ENCODE measurements around the gene NFILZ. TPM values are rescaled to one million over a fixed set of nuclear protein-coding genes. Genes with fewer than 3 reads are reported as not detected.

Gene NFILZ
- polyA plus RNA-seq, 3 donors = not detected

DNA sequence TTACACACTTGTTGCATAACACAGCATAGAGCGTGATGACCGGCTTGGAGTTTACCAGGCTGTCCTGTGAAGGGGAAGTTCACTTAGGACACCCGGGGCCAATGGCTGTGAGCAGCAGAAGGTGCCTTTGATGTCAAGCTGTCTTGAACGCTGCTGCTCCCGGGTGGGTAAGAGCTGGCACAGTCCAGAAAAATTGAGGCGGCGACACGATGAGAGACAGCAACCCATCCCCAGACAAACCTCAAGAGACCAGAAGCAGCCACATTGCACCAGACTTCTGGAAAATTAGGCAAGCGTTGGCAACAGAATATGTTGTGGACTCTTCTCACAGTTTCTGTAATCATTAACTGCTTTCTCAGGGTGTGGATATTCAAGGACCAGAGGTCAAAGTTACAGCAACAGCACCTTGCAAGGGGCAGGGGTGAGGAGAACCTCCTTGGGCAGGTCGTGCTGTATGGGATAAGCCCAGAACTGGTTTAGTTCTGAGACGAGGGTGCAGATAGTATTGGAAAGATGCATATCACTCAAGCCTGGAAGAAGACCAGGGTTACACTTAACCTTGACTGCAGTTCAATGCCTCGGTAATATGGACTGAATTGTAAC is 10.1 kb downstream of the NFILZ start:
- DNase-seq (ENCODE audit: low read depth in 3 of 3, low spot score in 2 of 3) = no peak

GRCh38 chr19:8641221-8641907 is 10.9 kb downstream of the NFILZ start:
- no peak for DNase-seq (ENCODE audit: low read depth in 3 of 3, low spot score in 2 of 3)

DNA sequence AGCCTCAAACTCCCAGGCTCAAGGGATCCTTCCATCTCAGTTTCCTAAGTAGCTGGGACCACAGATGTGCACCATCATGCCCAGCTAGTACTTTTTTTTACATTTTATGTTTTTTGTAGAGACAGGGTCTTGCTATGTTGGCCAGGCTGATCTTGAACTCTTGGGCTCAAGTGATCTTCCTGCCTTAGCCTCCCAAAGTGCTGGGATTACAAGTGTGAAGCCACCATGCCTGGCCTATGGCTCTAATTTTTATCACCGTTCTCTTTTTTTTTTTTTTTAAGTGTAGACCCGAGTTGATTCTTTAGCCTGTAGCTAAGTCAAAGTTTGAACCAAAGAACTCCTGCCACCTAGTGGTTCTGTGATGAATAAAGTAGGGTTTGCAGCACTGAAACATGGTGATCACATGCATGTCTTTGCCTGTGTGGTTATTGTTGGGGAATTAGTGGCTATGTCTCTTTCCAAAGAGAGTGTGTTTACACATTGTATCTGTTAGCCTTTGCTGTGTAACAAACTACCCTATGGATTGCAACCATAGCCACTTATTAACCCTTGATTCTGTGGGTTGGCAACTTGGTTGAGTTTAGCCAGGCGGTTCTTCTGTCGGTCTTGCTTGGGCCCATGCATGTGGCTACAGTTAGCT is 11.6 kb downstream of the NFILZ start:
- peak in 1 of 3 donors; percentile 12 for DNase-seq (ENCODE audit: low read depth in 3 of 3, low spot score in 2 of 3)

GRCh38 chr19:8642561-8642960 is 12.1 kb downstream of the NFILZ start:
- no peak for DNase-seq (ENCODE audit: low read depth in 3 of 3, low spot score in 2 of 3)

- DNase-seq (ENCODE audit: low read depth in 3 of 3, low spot score in 2 of 3) = no peak
Measured at GRCh38 chr19:8643860-8644653, 13.6 kb downstream of the NFILZ start.

- DNase-seq (ENCODE audit: low read depth in 3 of 3, low spot score in 2 of 3) = no peak
Measured at GRCh38 chr19:8648240-8648639, 17.8 kb downstream of the NFILZ start.

DNA sequence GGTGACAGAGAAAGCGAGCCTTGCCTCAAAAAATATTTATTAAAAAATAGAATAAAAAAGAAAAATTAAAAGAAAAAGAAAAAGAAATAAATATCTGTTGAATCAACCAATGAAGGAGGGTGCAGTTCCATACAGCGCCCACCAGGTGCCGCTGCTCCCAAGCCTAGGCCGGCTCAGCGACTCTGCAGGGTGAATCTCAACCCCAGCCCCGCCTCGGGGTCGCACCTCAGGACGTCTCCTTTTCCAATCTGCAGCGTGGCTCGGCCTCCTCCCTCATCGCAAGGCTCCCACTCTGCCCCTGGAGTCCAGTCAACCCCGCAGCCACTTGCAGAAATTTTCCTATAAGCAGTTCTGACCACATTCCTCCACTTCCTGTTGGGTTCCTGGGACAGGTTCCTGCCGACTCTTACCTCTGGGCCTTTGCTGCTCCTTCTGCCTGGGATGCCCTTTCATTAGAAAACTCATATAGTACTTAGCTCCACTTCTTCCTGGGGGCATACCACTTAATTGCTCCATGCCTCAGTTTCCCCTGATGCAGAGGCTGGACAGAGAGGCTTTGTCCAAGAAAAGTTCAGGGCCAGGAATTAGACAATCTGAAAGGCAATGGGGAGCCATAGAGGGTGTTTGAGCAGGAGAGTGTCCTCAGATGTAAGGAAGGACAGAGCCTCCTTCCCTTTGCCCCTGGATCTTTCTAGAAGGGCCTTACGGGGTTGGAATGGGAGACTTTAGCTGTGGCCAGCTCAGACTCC is 24.3 kb downstream of the NFILZ start:
- peak in 1 of 3 donors; percentile 8 for DNase-seq (ENCODE audit: low read depth in 3 of 3, low spot score in 2 of 3)

GRCh38 chr19:8655340-8655709 is 24.9 kb downstream of the NFILZ start:
- no peak for DNase-seq (ENCODE audit: low read depth in 3 of 3, low spot score in 2 of 3)

GRCh38 chr19:8657869-8658268 is 27.4 kb downstream of the NFILZ start:
- no peak for DNase-seq (ENCODE audit: low read depth in 3 of 3, low spot score in 2 of 3)

DNA sequence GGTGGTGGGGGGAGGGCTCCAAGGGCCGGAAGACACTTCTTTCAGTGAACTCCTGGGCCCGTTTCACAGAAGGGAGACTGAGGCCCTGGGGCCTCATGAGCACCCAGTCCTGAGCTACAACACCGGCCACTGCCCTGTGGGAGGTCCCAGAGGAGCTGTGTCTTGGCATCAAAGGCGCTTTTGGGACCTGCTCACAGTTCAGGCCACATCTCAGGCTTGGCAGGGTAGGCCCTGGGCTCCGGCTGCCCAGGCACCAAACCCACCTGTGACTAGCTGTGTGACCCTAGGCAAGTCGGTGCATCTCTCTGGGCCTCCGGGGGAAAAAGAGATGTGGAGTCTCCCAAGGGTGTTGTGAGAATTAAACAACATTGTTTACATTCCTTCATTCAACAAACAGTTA is 29.5 kb downstream of the NFILZ start:
- DNase-seq (ENCODE audit: low read depth in 3 of 3, low spot score in 2 of 3) = no peak

- no peak for DNase-seq (ENCODE audit: low read depth in 3 of 3, low spot score in 2 of 3)
Measured at GRCh38 chr19:8662263-8662662, 31.8 kb downstream of the NFILZ start.

GRCh38 chr19:8663920-8664670 is 33.7 kb downstream of the NFILZ start:
- DNase-seq (ENCODE audit: low read depth in 3 of 3, low spot score in 2 of 3) = no peak

GRCh38 chr19:8664671-8665057 is 34.2 kb downstream of the NFILZ start:
- DNase-seq (ENCODE audit: low read depth in 3 of 3, low spot score in 2 of 3) = no peak

GRCh38 chr19:8665468-8666213 is 35.2 kb downstream of the NFILZ start:
- DNase-seq (ENCODE audit: low read depth in 3 of 3, low spot score in 2 of 3) = no peak

GRCh38 chr19:8666814-8667405 is 36.5 kb downstream of the NFILZ start:
- DNase-seq (ENCODE audit: low read depth in 3 of 3, low spot score in 2 of 3) = no peak

DNA sequence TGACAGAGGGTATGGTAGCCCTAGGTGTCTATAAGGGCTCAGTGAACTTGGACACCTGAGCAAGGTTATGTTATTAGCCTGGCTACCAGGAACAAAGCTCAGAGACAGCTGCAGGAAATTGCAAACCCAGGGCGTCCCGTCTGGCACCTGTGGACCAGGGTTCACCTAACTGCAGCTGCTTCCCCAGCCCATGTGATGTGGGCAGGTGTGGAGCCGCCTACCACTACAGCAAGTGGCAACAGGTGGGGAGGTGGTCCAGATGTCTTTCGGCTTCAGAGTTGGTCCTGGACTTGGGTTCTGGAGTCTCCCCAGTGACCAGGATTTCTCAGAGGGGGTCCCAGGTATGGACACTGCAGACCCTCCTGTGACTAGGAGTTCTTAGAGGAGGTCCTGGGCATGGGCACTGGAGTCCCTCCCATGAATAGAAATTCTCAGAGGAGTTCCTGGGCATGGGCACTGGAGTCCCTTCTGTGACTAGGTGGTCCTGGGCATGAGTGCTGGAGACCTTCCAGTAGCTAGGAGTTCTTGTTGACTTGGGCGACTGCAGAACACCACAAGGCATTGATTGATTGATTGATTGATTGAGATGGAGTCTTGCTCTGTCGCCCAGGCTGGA is 43.0 kb downstream of the NFILZ start:
- no peak for DNase-seq (ENCODE audit: low read depth in 3 of 3, low spot score in 2 of 3)

DNA sequence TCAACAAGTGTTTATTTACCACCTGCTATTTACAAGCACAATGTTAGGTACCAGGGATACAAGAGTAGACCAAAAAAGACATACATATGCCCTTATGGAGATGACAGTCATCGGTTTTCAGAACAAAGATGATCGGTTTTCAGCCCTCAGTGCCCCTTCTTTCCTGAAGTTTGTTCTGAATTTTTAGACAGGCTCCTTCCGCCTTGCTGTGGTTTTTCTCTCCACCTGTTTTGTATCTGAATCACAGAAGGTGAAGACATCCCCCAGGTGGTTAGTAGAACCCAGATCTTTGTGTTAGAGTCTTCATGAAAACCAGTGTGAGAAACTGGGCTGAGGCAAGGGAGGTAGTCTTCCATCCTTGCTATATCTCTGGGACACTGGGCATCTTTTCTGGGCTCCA is 44.6 kb downstream of the NFILZ start:
- no peak for DNase-seq (ENCODE audit: low read depth in 3 of 3, low spot score in 2 of 3)

GRCh38 chr19:8678244-8678807 is 47.9 kb downstream of the NFILZ start:
- no peak for DNase-seq (ENCODE audit: low read depth in 3 of 3, low spot score in 2 of 3)

All from right renal cortex interstitium (tissue), 3 donors.